HG03039 (cell line): ENCODE data around the gene SLC4A2.

ENCODE experiments used
- ATAC-seq: cut with Tn5 transposase; IDR thresholded peaks from one replicate; pipeline ENCODE4 v1.9.1; 2021; ENCODE audit warnings: mild to moderate bottlenecking, moderate library complexity; ENCODE audit not compliant: unreplicated experiment

Gene SLC4A2

DNA sequence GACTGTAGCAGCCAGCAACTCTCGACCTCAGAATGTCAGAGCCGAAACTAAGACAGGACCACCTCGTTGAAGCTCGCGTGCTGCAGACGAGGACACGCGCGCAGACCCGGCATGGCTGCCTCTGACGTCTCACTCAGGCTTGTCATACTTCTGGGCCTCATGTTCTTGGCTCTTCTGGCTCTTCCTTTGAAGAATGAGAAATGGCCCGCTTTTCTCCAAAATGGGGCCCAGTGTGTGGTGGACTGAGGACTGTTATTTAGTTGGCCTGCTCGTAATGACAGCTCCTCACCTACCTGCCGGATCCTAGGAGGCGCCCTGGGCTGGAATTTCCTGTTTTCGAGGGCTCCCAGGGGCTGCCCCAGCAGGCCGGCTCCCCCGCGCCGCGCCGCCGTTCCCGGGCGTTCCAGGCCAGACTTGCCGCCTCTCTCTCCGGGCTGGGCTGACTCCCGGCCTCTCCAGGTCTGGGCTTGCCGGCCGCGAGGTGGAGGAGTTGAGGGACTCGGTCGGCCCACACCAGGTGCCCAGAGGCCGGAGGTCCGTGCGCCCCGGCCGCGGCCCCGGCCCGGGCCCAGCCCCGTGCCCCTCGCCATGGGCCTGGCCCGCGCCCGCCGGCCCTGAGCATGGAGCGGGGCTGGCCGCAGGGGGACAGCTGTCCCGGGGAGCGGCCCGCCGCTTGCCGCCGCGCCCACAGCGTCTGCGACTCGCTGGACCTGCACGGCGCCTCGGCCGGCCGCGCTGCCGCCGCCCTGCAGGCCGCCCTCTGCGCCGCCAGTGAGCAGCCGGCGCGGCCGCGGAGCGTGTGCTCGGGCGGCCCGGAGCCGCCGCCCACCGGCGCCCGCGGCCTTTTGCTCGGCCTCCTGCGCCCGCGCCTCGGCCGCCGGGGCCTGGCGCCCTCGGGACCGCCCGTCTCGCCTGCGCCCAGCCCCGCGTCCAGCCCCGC is 55.0 kb downstream of the SLC4A2 start:
- ATAC-seq: no peak

DNA sequence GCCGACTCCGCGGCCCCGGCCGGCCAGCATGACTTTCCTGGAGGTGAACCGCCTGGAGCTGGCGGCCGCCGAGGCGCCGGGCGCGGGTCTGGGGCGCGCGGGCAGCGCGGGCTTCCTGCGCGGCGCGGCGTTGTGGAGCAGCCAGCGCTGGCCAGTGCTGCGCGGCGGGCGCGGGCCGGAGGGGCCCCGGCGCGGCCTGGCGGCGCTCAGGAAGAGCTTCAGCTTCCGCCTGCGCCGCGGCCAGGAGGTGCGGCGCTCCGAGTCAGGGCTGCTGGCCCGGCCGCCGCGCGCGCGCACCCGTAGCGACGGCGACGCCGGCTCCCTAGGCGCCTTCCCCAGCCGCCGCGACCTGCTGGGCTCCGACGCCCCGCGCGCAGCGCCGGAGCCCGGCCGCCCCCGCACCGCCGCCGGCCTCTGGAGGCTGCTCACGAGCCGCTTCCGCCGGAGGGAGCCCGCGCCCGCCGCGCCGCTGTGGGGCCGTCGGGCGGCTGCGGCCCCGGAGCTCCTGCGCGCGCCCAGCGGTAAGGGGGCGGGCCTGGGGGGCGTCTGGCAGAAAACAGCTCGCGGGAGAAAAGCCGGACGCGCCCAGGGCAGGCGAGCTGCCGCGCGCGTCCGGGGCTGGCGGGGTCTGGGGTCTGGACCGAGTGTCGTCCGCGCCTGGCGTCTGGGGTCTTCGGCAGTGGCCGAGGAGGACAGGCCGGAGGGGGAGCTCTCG is 55.9 kb downstream of the SLC4A2 start:
- no peak for ATAC-seq

DNA sequence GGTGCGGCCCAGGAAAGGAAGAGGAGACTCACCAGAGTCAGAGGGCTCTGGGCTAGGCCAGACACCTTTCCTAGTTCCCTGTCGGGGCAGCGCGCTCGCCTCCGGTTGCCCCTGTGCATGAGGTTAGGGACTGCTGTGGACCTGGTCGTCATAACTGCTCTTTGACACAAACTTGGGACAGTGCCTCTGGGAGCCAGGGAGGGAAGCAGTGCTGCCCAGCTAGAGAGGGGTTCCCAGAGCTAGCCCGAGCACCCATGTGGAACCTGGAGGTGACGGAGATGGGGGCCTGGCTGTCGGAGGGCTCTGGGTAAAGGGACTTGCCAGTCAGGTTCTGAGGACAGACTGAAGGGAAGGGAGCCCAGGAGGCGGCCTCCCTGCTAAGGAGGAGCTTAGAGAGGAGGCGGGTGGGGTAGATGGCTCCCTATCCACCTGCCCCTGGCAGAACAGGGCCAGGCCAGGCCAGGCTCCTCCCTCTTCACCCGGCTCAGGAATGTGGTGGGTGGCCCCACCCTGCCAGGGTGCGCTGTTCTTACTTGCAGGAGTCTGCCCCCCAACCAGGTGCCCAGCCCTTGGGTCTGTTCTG is 56.5 kb downstream of the SLC4A2 start:
- no peak for ATAC-seq

DNA sequence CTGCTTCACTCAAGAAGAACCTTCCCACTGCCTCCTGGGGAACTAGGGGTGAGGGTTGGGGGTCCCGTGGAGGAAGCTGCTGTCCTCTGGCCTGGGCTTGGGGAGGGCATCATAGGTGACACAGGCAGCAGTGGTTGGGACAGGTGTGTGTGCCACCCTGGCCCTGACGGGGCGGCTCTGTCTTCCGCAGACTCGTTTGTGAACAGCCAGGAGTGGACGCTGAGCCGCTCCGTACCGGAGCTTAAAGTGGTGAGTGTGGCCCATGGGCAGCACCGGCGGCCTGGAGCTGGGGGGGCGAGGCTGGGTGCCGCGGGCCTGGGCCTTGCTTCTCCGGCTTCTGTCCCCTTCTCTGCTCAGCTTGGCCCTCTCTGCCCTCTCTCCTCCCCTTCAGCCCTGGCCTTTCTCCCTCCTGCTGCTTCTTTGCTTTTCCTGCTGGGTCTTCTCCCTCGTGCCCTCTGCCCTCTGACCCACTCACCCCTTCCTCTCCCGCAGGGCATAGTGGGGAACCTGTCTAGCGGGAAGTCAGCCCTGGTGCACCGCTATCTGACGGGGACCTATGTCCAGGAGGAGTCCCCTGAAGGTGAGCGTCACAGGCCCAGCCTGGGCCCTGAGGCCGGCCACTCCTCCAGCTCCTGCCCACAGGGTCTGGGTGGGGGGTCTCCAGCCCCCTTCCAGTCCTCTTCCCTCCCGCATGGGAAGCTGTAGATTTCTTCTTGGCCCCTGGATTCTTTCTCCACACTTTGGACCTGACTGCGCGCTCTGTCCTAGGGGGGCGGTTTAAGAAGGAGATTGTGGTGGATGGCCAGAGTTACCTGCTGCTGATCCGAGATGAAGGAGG is 57.4 kb downstream of the SLC4A2 start:
- ATAC-seq: no peak

DNA sequence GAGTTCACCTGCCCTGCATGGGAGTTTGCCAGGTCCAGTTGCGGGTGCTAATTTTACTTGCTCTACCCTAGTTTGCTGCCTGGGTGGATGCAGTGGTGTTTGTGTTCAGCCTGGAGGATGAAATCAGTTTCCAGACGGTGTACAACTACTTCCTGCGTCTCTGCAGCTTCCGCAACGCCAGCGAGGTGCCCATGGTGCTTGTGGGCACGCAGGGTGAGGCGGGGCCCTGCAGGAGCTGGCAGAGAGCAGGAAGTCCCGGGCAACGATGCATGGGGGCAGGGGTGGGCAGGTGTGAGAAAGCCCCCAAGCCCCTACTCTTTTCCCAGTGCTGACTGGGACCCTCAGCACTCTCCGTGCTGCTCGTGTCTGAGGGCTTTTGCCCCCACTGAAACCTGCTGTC is 58.2 kb downstream of the SLC4A2 start:
- no peak for ATAC-seq

DNA sequence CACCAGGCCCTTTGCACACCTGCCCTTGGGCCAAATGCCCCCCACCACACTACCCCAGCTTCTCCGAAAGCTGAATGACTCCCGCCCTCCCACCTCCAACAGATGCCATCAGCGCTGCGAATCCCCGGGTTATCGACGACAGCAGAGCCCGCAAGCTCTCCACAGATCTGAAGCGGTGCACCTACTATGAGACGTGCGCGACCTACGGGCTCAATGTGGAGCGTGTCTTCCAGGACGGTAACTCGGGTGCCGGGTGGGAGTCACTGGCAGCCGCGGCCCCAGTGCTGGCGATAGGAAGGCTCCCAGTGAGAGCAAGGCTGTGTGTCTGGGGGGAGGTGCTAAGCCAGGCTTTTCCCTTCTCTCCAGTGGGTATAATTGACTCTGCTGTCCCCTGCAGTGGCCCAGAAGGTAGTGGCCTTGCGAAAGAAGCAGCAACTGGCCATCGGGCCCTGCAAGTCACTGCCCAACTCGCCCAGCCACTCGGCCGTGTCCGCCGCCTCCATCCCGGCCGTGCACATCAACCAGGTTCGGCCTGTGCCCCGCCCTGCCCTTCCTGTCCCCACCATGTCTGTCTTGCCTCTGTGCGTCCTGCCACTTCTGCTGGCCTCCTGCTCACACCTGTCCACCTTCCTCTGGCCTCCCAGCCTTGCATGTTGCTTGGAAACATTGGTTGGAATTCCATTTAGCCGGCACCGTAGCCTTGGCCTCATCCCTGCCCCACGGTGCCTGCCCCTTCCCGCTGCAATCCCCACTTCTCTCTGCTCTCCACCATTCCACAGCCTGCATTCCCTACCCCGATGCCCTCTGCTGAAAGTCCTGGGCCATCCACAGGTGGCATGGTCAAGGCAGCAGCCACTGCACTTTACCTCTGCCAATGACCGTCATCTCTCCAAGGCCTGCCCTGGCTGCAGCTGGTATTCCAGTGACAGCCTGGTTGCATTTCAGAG is 59.0 kb downstream of the SLC4A2 start:
- no peak for ATAC-seq

DNA sequence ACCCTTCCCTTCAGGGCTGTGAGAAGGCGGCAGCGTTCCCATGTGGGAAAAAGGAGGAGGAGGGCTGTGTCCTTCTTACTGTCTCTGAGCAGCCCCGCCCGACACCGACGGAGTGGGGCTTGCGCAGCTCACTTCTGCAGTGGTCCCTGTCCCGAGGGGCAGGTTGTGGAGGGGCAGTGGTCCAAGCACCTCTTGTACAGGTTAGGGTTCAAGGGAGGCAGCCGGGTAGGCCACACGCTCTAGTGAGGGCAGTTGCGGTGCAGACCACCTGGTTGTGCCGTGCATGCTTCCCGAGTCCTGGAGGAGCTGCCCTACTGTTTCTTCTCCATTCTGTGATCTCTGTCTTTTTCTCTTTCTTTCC is 59.6 kb downstream of the SLC4A2 start:
- no peak for ATAC-seq

DNA sequence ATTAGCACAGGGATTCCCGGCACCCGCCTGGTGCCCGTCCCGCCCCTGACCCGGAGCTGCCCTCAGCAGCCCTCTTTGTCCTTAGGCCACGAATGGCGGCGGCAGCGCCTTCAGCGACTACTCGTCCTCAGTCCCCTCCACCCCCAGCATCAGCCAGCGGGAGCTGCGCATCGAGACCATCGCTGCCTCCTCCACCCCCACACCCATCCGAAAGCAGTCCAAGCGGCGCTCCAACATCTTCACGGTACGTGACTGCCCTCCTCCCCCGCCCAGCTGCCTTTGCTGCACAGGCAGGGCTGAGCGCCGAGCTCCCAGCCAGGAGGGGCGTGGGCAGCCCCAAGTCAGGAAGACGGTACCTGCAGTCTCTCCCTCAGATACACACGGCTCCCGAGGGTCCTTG is 60.5 kb downstream of the SLC4A2 start:
- ATAC-seq: no peak

DNA sequence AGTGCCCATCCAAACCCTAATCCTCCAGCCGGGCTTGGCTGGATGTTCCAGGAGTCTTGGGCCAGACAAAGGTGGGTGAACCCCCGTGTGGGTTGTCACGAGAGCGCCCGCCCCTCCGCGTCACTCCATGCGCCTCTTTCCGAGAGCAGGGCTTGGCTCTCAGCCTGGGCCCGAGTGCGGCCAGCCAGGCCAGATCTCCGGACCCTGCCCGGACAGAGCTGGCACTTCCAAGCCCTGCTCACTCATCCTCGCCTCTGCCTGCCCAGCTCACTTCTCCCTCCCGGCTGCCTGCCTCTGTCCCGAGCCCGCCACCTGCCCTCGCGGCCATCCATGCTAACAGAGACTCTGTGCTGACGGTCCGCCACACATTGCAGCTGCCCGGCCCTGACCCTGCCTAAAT is 61.5 kb downstream of the SLC4A2 start:
- ATAC-seq: no peak

DNA sequence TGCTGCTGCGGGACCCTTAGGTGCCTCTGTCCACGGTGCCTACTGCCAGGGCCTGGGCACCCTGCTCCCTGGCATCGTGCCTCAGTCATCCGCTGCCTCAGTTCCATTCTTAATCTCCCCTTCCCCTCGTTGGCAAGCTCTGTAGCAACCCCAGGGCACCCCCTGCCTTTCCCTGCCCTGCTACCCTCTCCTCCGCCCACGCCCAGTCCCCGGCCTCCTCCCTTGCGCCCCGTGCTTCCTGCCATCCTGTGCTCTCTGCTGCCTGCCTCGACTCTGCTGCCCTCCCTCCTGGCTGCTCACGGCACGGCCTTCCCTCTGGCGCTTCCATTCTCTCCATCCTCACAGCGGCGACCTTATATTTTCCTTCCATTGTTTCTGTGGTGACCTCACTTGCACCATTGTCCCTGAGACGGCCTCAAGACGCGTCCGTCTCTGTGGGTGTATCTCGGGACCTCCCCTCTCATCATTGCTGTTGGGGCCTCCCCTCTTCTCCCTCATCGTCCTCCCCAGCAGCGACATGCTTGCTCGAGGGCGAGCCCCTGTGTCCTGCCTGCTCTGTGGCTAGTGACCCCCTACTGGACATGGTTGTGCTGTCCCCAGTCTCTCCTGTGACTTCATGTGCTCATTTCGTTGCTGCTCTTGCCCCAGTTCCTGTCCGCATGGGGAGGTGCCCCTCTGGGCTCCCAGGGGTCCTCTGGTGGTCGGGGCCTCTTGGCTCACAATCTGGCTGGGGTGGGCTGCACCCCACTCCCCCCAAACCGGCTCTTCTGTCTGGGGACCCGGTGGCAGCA is 62.2 kb downstream of the SLC4A2 start:
- ATAC-seq: no peak

DNA sequence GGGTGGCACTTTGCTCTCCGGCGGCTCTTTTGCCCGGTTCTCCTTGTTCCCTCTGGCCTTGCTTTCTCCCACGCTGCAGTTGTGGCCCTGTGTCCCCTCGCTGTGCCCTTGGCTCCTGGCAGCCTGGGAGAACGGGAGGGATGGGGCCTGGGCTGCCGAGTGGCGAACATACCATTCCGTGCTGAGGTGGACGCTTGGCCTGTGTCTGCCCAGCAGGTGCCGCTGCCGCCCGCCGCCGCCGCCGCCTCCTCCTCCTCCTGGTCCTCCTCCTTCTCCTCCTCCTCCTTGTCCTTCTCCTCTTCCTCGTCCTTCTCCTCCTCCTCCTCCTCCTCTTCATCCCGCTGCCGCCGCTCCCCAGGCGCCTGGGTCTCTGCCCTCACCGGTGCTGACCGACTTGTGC is 62.9 kb downstream of the SLC4A2 start:
- no peak for ATAC-seq

DNA sequence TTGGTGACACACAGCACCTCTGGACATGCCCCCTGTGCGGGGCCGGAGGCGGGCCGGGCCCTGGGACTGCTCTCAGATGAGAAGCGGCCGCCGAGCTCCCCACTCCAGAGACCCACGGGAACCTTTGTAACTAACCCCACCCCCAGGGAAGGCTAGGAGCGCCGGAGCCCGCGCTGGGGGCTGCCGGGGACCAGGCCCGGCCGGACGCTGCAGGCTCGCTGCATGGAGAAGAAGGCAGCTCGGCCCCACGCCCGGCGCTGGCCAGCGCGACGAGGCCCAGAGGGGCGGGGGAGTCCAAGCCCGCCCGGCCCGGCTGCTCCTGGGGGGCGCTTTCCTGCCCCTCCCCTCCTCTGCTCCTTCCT is 63.4 kb downstream of the SLC4A2 start:
- ATAC-seq: no peak

DNA sequence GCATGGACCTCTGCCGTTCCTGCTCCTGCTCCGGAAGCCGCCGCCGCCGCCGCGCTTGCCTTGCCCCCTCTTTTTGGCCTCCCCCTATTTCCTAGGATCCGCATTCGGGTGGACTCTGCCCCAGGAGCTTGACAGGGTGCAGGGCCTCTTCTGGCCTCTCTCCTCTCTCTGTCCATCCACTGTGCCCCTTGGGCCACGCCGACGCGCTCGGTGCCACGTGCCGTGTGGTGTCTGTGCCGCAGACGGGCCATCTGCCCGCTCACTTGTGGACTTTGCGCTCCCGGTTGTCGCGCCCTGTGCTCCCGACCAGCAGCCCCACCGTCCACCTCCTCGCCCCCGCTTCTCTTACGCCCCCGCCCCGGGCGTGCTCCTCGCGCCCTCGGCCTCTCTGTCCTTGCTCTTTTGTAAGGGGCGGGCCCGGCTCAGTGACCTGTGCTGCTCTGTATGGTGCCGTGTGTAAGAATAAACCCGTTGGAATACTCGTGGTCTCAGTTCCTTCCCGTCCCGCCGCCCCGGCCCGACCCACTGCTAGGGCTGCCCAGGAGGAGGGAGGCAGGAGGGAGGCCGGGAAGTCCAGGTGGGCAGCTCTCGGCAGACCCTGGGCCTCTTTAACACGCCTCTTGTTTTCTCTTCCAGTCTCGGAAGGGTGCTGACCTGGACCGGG is 63.9 kb downstream of the SLC4A2 start:
- no peak for ATAC-seq

DNA sequence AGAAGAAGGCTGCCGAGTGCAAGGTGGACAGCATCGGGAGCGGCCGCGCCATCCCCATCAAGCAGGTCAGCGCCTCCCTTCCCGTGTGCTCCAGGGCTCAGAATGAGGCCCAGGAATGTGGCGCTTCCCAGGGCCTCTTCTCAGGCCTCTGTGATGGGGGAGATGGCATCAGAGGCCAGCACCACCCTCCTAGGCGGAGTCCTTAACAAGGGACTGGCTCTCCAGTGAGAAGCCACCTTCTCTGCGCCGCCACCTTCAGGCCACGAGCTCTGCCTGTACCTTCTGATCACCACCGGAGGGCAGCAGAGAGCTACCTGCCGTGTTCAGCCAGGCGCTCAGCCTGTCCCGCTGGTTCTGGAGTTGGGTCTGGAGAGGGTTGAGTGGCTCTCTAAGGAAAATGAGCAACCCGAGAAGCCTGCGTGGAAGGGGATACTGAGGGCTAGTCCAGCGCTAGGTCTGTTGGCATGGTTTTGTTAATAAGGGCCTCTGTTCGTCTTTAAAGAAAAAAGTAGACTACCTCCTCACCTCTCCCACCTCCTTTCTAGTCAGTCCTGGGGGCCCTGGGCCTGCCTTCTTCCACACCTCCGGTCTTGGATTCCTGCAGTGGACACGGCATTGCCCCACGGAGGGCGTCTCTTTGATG is 64.6 kb downstream of the SLC4A2 start:
- peak; percentile 69 for ATAC-seq

DNA sequence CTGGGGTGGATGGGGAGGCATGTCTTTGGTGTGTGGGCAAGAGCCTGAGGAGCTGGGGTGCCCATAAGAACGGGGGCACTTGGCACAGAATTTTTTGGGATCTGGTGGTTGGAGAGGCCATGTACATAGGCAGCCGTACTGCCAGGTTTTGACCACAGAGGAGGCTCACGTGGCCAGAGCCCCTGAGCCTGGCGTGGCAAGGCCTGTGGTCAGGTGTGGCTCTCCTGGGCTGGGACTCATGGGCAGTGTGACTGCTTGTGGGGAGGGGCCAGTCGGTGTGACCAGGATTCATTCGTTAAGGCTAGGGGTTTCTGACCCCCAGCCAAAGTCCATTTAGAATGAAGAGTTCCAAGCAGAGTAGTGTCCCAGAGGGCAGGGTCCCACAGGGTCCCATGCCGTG is 65.1 kb downstream of the SLC4A2 start:
- ATAC-seq: no peak

DNA sequence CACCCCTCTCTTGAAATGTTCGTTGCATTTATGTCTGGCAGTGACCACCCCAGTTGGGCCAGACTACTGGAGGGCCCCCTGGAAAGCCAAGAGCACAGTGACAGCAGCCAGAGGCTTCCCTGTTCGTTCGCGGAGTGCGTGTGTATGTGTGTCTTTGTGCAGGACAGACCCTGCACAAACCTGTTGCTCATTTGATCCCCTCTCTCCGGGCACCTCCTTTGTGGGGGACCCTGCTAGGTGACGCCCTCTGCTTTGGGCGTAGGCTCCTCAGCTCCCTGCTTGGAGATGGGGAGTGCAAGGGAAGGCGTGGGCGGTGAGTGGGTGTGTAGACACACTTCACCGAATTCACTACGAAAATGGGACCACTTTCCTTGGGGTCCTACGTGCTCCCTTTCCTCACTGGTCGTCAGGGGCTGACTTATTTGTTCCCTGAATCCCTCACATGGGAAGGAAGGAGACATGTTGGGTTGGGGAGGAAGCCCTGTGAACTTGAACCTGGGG is 65.6 kb downstream of the SLC4A2 start:
- ATAC-seq: no peak

DNA sequence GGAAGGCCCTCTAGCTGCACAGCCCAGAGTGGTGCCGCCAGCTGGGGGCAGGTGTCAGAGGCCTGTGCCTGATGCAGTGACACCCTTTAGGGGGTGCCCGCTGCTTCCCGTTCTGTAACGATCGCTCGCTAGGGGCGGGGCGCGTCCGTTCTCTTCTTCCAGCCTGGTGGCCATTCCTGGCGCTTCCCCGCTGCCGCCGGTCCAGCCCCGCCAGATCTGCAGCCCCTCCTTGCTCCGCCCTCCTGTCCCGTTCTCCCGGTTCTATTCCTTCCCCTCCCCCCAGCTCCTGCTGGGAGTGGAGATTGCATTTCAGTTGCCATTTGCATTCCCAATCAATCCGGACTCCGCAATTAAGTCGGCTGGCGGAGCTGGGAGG is 66.1 kb downstream of the SLC4A2 start:
- no peak for ATAC-seq

DNA sequence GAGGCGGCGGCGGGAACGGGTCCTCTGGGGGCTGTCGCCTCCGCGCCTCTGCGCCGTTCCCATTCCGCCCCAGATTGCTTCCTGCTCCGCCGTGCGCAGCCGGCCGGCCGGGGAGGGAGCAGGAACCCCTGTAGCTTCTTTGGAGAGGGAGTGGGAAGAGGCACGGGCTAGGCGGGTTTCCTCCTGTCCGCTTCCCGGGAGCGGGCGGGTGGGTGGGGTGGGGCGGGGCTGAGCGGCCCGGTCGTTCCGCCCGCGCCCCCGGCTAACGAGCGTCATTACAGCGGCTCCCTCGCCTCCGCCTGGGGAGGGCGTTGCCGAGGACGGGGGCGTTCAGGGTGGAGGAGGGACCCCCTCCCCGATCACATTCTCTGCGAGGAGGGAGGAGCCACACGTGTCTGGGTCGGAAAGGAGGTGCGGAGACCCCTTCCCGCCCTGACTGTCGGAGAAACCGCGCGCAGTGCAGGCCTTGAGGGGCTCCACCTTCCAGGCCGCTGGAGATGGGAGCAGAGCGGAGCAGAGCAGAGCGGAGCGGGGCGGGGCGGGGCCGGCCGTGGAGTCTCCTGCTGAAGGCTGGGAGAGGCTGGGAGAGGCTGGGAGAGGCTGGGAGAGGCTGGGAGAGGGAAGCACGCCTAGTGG is 66.6 kb downstream of the SLC4A2 start:
- ATAC-seq: no peak
